ENCODE data around the gene JAKMIP2.
"Not testable (repeated sequence)": the region's sequence is repeated elsewhere in the genome, so short reads cannot be mapped to it uniquely, and the experiment has no call there.

JAKMIP2 gene

DNA sequence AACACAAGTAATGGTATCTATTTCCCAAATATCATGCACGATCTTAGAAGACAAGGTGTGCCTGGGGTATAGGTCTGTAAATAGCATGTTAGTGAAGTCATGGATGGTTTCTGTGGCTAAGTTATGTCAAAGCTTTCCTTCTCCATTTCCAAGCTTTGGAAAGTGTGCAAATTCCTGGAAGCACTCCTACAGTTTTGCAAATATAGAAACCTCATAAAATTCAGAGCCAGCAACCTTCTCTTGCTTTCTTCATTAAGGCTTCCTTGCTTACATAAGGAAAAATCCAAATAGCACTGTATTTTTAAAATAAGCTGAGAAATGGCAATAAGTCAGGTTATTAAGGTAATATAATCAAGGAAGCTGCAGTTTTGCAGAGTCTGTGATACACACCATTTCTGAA, 138.1 kb downstream of the JAKMIP2 start:
- FAIRE-seq: no peak

DNA sequence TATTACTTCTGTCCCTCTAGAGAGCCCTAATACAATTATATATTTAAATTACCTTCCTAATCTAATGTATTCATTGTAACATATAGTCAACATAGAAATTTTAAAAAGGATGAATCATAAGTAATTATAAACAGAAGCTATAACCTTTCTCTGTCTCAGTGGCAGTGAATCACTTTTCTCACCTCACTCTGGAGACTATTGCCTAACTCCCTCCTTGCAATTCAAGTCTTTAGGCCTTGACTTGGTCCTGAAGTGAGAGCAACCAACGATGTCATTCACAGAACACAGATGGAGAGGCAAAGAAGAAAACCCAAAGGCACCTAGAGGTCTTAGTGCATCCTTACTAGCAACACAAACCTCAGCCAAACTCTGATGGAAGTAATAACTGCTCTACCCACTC, 139.4 kb downstream of the JAKMIP2 start:
- FAIRE-seq: no peak

DNA sequence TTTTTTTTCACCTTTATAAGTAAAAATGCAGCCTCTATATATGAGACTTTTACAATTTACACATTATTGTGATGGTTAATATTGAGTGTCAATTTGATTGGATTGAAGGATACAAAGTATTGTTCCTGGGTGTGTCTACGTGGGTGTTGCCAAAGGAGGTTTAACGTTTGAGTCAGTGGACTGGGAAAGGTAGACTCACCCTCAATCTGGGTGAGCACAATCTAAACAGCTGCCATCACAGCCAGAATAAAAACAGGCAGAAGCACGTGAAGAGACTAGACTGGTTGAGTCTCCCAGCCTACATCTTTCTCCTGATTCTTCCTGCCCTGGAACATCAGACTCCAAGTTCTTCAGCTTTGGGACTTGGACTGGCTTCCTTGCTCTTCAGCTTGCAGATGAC, 139.9 kb downstream of the JAKMIP2 start:
- no peak for FAIRE-seq

DNA sequence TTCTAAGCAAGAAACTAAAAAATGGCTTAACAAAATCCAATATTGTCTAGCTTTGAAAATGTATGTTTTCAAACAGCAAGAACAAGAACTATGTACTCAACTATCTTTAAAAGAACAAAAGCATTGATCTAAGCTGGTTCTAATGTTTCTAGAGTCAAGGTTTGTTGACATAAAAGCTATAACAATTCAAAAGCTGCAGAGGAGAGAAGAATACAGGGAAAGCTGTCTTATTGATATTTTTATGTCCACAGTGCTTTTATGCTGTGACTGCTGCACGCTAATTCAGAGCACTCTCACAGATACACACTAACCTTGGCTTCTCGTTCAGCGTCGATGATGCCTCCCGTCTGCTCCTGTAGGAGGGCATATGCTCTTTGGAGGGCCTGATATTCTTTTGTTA, 143.2 kb downstream of the JAKMIP2 start:
- FAIRE-seq: no peak

DNA sequence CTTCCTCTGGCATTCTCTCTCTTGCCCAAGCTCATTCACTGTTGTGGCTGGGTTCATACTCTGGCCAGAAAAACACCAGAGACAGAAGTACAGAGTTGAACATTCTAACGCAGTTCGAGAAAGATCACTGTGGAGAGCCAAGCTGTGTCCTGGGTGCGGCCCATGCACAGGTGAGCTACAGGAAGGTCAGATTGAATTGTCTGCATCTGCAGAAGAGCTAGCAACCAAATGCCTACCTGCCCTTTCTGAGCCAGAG, 145.9 kb downstream of the JAKMIP2 start:
- FAIRE-seq: no peak

DNA sequence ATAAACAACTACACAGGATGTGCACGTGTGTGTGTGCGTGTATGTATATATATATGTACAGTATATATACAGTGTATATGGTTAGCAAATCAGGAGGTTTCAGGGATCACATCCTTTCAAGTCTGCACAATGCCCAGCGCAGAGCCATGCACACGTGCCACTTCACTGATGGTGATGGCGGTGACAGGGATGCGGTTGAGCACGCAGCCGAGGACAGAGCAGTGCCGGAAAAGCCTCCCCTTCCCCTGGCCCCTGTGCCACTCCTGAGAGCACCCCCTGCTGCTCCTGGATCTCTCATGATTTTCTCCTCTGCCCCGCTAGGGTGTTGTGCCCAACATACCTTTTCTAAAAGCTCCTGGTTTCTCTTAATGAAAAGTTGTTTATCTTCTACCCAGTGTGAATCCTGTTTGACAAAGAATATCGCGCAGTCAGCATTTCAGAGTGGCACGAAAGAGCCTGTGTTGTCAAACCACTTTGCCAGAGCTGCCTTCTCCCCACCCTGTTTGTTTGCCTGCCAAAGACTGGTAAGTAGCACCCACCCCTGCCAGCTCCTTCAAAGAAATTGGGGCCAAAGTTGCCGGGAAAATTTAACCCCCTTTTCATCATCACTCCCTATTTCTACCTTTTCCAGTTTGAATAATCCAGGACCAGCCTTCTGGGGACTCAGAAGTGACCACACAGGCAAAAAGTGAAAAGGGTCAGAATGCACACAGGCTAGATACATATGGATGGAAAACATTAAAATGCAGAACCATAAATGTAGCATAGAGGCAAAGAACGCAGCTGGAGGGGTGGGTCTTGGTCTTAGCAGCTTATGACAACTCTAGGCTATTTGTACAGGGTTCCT, 146.4 kb downstream of the JAKMIP2 start:
- no peak for FAIRE-seq

DNA sequence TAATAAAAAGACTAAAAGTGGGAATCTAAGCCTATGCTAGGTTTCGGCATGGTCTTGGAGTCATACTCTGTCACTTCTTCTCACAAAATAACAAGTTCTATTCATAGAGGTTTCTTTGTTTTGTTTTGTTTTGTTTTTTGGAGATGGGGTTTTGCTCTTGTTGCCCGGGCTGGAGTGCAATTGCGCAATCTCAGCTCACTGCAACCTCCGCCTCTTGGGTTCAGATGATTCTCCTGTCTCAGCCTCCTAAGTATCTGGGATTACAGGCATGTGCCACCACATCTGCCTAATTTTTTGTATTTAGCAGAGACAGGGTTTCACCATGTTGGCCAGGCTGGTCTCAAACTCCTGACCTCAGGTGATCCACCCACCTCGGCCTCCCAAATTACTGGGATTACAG, 147.1 kb downstream of the JAKMIP2 start:
- not testable (repeated sequence) for FAIRE-seq

DNA sequence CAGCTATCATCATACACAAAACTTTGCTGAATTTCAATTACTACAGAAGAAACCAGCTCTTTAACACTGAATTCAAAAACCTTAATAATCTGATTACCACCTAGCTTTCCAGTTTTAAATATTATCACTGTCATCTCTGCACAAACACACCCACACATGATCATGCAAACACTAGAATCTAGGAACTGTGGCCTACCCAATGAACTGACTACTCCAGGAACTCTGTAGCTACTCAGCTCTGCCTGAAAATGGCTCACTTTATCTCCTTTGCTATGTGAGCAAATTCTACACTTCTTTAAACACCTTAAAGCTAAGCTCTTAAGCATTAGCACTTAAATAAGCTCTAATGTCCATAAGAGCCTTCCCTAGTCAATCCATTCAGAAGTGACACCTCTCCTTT, 149.4 kb downstream of the JAKMIP2 start:
- FAIRE-seq: no peak

DNA sequence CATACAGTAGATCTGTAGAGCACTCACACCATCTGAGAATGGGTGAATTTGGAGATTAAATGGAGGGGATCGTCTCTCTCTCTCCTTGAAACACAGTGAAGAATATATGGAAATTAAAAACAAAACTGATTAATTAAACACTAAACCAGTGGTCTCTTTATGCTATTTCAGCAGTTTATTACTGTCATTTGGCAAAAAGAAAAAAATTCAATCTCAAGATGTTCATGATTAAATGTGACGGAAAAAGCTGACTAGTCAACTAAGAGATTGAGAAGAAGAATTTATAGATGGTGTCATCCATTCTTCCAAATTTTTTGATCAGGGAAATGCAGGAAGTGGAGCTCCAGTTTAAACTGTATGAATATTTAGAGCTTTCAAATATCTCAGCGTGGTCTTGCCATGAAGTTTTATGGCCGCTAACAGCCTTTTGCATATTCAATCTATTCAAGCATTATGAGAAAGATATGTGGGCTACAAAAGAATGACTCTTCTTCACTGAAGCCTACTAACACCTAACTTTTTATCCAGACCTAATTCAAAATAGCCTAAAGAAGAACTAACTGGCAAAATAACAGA, 151.0 kb downstream of the JAKMIP2 start:
- no peak for FAIRE-seq

DNA sequence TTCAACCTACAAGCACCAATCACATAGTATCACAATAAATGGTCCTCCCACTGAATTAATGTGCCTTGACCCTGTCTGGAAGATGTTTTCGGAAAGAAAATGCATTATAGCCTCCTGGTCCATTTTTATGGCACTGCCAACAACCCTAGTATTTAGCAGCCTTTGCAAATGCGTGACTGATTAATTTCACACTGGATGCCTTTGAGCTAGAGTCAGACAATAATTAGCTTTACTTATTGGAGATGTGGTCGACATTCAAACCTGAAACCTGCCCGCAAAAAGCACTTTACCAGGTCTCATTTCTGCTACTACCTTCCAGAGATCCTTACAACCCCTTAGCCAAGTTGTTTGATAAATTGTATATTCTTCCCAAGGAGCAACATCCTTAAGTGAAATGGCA, 153.3 kb downstream of the JAKMIP2 start:
- FAIRE-seq: no peak

DNA sequence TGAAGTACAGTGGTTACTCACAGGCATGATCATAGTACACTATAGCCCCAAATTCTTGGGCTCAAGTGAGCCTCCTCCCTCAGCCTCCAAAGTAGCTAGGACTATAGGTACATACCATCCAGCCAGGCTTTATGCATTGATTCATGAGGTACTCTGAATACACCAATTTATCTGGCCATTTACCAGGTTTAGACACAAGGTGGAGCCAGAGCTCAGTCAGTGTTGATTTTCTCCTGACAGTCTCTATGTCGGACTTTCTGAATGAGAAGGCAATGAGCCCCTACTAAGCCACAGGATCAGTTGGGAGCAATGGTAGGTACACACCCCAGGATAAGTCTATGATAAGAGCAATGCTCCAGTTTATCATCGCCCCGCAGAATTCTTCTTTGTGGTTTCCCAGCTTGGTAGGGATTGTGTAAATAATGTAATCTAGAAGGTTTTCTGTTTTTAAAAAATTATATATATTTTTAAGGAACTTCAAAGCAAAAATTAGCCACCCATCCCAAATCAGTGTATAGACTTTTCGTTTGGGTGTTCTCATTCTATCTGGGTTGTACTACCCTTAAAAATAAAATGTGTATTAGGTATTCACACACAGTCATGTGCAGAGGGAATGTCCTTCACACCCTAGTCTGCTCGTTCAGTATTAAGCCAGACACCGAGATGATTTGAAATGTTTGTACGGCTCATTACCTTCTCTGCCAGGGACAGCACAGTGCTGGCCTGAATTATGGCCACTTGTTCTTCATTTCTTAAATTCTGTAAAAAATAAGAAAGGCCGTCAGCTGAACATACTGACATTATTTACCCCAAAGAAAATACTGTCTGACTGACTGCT, 154.3 kb downstream of the JAKMIP2 start:
- peak; percentile 46 for FAIRE-seq

DNA sequence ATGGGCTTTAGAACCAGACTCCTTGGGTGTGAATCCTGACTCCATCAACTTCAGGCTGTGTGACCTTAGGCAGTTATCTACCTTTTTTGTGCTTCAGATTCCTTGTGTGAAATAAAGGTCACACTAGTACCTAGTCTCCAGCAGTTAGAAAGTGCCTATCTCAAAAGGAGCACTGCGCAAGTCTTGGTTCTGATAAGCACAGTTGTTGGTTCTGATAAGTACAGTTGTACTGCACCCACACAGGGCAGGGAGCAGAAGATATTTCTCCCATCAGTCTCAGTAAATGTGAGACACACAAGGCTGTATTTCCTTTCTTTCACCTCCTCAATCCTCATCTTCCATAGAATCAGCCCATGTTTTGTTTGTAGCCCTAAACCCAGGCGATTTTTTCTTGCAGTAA, 156.1 kb downstream of the JAKMIP2 start:
- FAIRE-seq: no peak

DNA sequence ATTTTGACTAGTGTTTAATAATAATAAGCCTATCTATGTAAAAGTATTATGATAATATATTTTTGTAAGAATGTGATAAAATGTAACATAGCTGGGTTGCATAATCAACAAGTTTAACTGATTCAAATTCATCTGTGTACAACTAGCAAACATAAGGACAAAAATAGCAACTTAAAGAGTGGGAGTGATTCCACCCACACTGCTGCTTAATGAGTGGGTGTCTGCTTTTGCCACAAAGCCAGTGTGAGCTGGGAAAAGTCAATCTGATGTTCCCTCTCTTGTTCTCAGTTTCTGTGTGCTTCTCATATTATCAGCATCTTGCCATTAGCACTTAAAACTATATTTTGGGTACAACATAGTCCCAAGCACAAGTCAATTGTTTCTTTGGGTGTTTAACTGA, 161.5 kb downstream of the JAKMIP2 start:
- FAIRE-seq: no peak

DNA sequence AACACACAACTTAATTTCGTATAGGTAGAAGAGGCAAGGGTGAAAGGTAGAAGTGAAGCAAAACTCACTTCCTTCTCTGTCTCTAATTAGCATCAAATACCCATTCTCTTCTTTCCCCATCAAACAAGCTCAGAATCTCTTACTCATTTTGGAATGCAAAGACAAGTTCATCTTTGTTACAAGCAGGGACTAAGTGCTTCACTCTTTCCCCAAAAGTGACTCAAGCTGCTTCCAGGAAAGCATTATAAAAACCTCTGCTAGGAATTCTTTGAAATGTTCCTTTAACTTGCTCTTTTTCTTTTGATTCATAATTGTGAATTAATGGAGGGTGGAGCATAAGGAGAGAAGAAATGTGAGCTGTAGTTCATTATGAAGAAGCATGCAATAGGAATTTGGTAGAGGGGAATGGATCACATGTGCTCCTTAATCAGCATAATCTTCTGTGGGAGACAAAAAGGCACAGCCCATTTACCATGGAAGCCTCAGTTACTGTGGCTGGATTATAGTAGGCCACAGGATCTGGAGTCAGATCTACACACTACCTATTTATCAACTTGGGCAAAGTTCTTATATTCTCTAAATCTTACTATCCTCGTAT, 163.1 kb downstream of the JAKMIP2 start:
- no peak for FAIRE-seq

DNA sequence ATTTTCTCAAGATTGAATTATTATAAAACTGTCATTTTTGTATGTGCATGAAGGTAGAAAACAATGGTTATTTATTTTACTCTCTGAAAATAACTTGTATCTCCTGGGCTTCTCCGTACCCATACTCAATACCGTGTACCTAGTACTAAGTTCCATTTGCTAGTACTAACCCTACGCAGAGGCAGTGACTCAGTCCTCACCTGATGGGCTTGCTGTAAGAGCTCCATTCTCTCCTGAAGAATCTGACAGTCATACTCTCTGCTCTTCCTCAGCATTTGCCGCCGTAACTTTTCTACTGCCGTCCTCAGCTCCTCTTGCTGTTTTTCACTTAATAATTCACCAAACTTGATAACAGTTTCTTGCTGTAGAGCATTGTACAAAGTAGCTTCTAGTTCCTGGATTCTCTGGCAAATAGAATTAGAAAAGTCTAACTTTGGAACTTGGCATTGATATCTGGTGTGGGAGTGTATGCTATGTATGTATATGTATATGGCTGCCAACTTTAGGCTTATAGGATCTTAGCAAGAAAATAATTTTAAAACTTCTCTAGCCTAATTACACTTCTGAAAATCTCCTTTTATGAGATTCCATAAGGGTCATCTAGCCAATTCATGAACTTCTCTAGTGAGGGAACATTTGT, 164.7 kb downstream of the JAKMIP2 start:
- FAIRE-seq: no peak

DNA sequence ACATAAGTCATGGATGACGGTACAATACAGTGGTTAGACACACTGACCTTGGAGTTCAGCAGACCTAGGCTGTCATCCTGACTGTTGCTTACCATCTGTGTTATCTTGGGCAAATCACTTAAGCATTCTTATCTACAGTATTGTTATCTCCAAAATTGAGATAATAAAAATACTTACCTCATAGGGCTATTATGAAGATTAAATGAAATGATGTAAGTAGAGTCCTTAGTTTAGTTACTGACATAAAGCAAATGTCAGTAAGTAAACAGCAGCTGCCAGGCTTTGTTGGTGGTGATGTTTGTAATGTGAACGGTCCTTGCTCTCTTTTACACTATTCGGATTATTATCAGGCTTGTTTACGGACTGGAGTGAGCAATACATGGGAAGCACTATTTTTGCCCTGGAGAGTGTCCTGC, 165.3 kb downstream of the JAKMIP2 start:
- no peak for FAIRE-seq

DNA sequence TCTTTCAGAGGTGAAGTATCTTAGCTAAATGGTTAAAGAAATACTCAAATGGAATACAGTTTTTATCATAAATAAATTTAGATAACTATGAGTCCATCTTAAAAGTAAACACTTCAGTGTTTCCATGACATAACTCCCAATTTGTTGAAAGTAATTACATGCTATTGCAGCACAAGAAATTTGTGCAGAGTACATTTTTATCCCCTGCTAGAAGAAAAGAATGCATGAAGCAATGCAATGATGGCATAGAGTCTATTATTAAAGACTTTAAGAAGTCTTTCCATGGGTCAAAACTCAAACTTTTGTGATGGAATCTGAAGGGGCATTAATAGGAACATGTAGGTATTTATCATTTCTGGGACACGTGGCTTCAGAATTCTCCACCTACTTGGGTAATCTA, 166.1 kb downstream of the JAKMIP2 start:
- no peak for FAIRE-seq

DNA sequence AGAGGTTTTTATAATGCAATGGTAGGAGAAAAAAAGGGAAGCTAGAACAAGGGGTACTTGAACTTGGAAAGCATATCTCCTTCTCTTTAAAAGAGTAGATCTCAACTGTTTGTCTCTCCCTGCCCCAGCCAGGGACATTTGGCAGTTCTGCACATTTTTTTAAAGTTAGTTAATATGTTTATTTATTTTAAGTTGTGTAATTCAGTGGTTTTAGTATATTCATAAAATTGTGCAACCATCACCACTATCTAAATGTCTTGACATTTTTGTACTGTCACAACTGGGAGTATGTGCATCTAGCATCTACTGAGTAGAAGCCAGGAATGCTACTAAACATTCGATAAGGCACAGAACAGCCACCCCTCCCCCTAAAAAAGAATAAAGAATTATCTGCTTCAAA, 169.2 kb downstream of the JAKMIP2 start:
- no peak for FAIRE-seq

DNA sequence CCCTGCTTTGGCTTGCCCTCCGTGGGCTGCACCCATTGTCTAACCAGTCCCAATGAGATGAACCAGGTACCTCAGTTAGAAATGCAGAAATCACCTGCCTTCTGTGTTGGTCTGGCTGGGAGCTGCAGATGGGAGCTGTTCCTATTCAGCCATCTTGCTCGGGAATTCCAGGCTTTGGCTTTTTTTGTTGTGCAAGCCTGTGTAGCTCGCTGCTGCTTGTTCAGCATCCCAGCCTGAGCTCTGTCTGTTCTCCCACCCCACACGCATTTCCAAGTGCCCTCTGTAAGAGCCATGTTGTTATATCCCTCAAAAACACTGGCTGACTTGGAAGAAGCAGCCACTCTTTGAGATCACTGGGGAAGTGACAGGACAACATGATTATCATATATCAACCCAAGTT, 171.0 kb downstream of the JAKMIP2 start:
- no peak for FAIRE-seq

DNA sequence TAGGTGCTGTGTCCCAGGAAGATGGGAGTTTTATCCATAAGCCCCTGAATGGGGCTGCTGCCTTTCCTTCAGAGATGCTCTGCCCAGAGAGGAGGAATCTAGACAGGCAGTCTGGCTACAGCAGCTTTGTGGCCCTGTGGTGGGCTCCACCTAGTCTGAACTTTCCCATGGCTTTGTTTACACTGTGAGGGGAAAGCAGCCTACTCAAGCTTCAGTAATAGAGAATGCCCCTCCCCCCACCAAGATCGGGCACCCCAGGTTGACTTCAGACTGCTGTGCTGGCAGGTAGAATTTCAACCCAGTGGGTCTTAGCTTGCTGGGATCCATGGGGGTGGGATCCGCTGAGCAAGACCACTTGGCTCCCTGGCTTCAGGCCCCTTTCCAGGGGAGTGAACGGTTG, 171.7 kb downstream of the JAKMIP2 start:
- FAIRE-seq: no peak

DNA sequence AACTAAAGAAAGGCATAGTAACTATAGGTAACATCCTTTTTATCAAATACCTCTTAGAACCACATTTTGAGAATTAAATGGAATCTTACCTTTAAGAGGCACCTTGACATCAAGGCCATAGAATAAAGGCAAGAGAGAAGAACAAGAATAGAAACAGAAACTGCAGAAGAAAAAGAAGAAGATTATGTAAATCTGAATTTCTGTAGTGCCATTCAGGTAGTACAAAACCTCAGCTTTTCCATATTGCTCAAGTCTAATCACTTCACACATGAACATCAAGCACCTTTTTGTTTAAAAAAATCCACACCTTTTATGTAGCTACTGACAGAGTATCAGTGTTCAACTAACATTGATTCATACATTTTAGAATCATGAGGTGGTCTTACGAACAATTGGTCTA, 180.9 kb downstream of the JAKMIP2 start:
- no peak for FAIRE-seq

DNA sequence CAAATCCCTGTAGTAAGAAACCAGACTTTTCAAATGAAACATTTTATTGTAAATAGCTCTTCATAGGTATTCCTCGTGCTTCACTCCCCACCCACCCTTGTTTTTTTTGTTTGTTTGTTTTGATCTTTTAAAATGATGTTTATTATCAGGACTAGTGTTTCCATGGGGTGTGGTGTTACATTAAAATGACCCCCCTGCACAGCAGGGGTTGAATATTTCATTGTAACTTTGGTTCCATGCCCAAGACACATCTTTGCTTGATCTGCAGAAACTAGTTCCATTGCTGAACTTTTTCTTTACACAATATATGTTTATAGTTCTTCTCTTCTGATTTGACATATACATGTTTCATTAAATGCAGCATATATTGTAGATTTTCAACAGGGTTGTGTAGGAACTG, 191.4 kb downstream of the JAKMIP2 start:
- FAIRE-seq: no peak

DNA sequence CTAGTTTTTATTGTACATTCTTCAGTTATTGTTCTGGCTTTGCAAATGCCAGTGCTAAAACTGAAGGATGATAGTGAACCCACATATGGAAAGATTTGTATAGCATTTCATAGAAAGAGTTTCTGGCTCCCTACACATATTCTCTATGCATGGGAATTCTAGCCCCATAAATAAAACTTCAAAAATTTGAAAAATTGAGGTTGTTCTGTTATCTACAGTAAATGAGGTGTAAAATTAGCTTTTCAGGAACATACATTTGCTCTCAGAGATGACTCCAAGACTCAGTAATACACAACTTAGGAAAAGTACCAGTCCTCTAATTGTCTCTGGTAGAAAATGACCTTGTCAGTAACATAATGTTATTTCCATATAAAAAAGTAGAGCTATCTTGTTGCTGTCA, 192.4 kb downstream of the JAKMIP2 start:
- FAIRE-seq: no peak
